SU-DHL-6 (cell line): ENCODE measurements around the gene TFB1M.

Experiments used
- EZH2phosphoT487 ChIP-seq: fragments of 200-600 bp; sonication (generic), shearing (Covaris generic); conservative IDR thresholded peaks from 2 replicates; pipeline ENCODE4 v1.6.1; 2018; ENCODE audit warnings: mild to moderate bottlenecking, antibody characterized with exemption, low read length, moderate library complexity, mixed read lengths
- TF ChIP-seq, protein P1 (sequence below): fragments of 200-600 bp; sonication (generic); IDR thresholded peaks from one replicate; pipeline ENCODE4 v1.5.1; 2017; ENCODE audit warnings: antibody characterized with exemption, mild to moderate bottlenecking, low read length, moderate library complexity; ENCODE audit not compliant: insufficient read depth, poor library complexity, severe bottlenecking

DNA sequence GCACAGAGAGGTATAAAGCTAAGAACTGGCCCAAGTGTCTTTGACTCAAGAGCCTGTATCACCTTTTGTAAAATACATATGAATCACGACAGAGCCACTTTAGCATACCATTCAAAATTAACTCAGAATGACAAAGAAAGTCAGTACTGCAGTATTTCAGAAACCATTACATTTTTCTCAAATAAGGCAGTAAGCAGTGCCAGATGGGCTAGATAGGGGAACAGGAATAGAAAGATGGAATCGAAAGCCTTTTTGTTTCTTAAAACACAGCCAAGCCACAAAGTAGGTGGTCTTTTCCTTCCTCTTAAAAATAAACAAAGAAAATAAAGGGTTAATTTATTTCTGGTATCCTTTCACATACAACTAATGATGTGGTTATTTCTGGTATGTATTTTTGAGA, 40.2 kb downstream of the TFB1M start:
- TF ChIP-seq, protein P1, sequence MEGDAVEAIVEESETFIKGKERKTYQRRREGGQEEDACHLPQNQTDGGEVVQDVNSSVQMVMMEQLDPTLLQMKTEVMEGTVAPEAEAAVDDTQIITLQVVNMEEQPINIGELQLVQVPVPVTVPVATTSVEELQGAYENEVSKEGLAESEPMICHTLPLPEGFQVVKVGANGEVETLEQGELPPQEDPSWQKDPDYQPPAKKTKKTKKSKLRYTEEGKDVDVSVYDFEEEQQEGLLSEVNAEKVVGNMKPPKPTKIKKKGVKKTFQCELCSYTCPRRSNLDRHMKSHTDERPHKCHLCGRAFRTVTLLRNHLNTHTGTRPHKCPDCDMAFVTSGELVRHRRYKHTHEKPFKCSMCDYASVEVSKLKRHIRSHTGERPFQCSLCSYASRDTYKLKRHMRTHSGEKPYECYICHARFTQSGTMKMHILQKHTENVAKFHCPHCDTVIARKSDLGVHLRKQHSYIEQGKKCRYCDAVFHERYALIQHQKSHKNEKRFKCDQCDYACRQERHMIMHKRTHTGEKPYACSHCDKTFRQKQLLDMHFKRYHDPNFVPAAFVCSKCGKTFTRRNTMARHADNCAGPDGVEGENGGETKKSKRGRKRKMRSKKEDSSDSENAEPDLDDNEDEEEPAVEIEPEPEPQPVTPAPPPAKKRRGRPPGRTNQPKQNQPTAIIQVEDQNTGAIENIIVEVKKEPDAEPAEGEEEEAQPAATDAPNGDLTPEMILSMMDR, result no peak
- no peak for TF ChIP-seq EZH2phosphoT487
